Transverse colon (tissue), 4 donors: ENCODE results near the gene ALOX5AP. TPM values are rescaled to one million over a fixed set of nuclear protein-coding genes. Genes with fewer than 3 reads are reported as not detected.

Source experiments
- DNase-seq: peaks from one replicate; pipeline ENCODE4 v3.0.0-alpha.2; 2019
- H3K27ac ChIP-seq, 4 donors: fragments of 200-600 bp; sonication (generic); 2 replicates each; pipeline ENCODE4 v1.5.1; 2016 to 2018; ENCODE audit warnings: inconsistent platforms in 4 of 4
- H3K27me3 ChIP-seq: fragments of 200-600 bp; sonication (generic); 2 replicates; pipeline ENCODE4 v1.5.1; 2017; ENCODE audit warnings: inconsistent platforms
- H3K36me3 ChIP-seq, 4 donors: fragments of 200-600 bp; sonication (generic); 2 replicates each; pipeline ENCODE4 v1.5.1; 2017 to 2019; ENCODE audit warnings: inconsistent platforms in 4 of 4
- H3K4me1 ChIP-seq, 4 donors: fragments of 200-600 bp; sonication (generic); 2 replicates each; pipeline ENCODE4 v1.5.1; 2017 to 2020; ENCODE audit warnings: inconsistent platforms in 4 of 4
- H3K4me3 ChIP-seq, 4 donors: fragments of 200-600 bp; sonication (generic); 1 replicate in 1 of 4; 2 replicates in 3 of 4; pipeline versions ENCODE4 v1.5.1 to v1.6.1; 2017 to 2019; ENCODE audit warnings: inconsistent platforms in 4 of 4
- H3K9me3 ChIP-seq, 2 donors: fragments of 200-600 bp; sonication (generic); 2 replicates each; pipeline ENCODE4 v1.5.1; 2017 to 2019; ENCODE audit warnings: inconsistent platforms in 2 of 2
- EP300 ChIP-seq: sonication (generic); formaldehyde crosslinking; IDR thresholded peaks from one replicate; pipeline ENCODE4 v1.6.1; 2017; ENCODE audit warnings: antibody characterized with exemption, low read depth
- POLR2A ChIP-seq: fragments of 450-650 bp; IDR thresholded peaks from one replicate; pipeline ENCODE4 v1.6.1; 2016; ENCODE audit warnings: antibody characterized with exemption, mild to moderate bottlenecking, moderate library complexity
- POLR2AphosphoS5 ChIP-seq, 3 donors: sonication (generic); formaldehyde crosslinking; IDR thresholded peaks; one replicate each; pipeline ENCODE4 v1.6.1; 2016; ENCODE audit warnings: antibody characterized with exemption in 3 of 3
- WGBS, 2 donors: methylation state at CpG; one replicate each; pipeline ENCODE4 v1.1.5; 2018; ENCODE audit warnings: low coverage in 1 of 2; 5-methylcytosine and 5-hydroxymethylcytosine counted together
- in situ Hi-C, 4 donors: fragments of 200-750 bp; cut with MboI; loops; one replicate each; pipeline versions ENCODE4 v1.15.0 to v1.15.1; 2017; ENCODE audit warnings: low sequenced_read_pairs in 3 of 4, low pct_ligation_motif_present in 1 of 4, low pct_unique_long_range_greater_than_20kb in 1 of 4
- intact Hi-C: fragments of 100-400 bp; cut with DNase I; formaldehyde crosslinking; loops from one replicate; pipeline ENCODE4 v1.15.1; 2023; ENCODE audit warnings: low total_unique reads
- total RNA-seq, 4 donors: library from RNA; depleted of rRNA; stranded (reverse); fragments of >200 nt; gene quantifications; one replicate each; pipeline ENCODE4 v1.1.0, GENCODE V29; 2016
- TF ChIP-seq, protein P1 (sequence below), 5 experiments: fragments of 200-600 bp in 3 of 5; fragments of 450-650 bp in 2 of 5; sonication (generic) in 3 of 5; IDR thresholded peaks; 1 replicate in 2 of 5; 2 replicates in 3 of 5; pipeline ENCODE4 v1.5.1; 2016 to 2017; ENCODE audit warnings: antibody characterized with exemption in 5 of 5, inconsistent platforms in 3 of 5, mild to moderate bottlenecking in 2 of 5, moderate library complexity in 1 of 5

Gene ALOX5AP
- total RNA-seq, 4 donors from 2014 or later: 1.2 to 18.7 (median 14.1) TPM

DNA sequence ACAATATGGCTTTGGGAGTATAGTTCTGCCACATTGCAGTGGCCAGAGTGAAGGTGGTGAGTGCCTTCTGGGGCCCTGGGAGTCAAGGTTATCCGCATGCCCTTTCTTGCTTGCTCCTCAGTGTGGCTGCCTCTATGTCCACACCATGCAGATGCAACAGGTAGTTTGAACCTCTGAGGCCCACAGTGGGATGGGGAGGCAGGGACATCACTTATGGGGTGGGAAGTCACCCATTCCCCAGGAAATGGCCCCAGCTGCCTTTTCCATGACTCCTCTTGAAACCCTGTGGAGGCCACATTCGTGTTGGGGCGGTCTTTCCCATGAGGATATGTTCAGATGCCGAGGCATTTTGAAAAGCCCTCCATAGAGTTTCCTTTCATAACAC is 20.0 kb upstream of the ALOX5AP start:
- H3K4me3 ChIP-seq: no peak overlapping the region
- H3K4me1 ChIP-seq: no peaks in the 10 kb centered on the region
- H3K36me3 ChIP-seq: no peaks in the 10 kb centered on the region
- intact Hi-C loops (no loop called here), in situ Hi-C loops (no loop called here)
- H3K9me3 ChIP-seq: no peaks in the 10 kb centered on the region
- no peak for TF ChIP-seq POLR2AphosphoS5 (IDR thresholded peaks at IDR 0.05)
- TF ChIP-seq EP300: no peak
- no peak for TF ChIP-seq POLR2A
- TF ChIP-seq, protein P1, sequence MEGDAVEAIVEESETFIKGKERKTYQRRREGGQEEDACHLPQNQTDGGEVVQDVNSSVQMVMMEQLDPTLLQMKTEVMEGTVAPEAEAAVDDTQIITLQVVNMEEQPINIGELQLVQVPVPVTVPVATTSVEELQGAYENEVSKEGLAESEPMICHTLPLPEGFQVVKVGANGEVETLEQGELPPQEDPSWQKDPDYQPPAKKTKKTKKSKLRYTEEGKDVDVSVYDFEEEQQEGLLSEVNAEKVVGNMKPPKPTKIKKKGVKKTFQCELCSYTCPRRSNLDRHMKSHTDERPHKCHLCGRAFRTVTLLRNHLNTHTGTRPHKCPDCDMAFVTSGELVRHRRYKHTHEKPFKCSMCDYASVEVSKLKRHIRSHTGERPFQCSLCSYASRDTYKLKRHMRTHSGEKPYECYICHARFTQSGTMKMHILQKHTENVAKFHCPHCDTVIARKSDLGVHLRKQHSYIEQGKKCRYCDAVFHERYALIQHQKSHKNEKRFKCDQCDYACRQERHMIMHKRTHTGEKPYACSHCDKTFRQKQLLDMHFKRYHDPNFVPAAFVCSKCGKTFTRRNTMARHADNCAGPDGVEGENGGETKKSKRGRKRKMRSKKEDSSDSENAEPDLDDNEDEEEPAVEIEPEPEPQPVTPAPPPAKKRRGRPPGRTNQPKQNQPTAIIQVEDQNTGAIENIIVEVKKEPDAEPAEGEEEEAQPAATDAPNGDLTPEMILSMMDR (IDR thresholded peaks at IDR 0.05): no peak
- no peaks in the 10 kb centered on the region for H3K27me3 ChIP-seq
- 93% methylated on average over 4 of the region's 4 CpGs; no CpG with 5 or more reads in 1 of the 2 donors for WGBS, 2 donors
- DNase-seq: no peak
- H3K27ac ChIP-seq: no peak overlapping the region

DNA sequence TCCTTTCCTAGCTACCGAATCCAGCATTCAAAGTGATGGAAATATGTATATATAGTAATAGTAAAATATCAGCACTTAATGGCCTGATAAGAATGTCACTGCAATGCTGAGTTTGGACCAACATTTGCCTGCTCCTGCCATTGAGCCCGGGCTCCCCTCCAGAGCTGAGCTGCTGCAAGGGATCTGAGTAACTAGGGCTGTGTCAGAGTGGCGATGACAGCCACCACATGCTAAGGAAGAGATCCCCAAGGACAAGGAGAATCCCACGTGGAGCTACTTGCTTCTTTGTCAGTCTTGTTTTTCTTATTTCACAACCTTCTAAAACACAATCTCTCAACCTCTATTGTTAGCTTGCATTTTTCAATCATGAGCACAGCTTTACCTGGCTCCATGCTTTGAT is 19.5 kb upstream of the ALOX5AP start:
- intact Hi-C loops: no loop called here
- Histone ChIP-seq H3K9me3 (no peaks in the 10 kb centered on the region), H3K27ac (no peak overlapping the region), H3K4me3 (no peak overlapping the region), H3K27me3 (no peaks in the 10 kb centered on the region), H3K4me1 (no peaks in the 10 kb centered on the region), H3K36me3 (no peaks in the 10 kb centered on the region)
- WGBS, 2 donors: 80 to 85% methylated on average over 2 to 4 of the region's 4 CpGs
- TF ChIP-seq POLR2AphosphoS5 (IDR thresholded peaks at IDR 0.05) (no peak), EP300 (no peak), POLR2A (no peak)
- TF ChIP-seq, protein P1 (IDR thresholded peaks at IDR 0.05): no peak
- DNase-seq: no peak
- in situ Hi-C loops: no loop called here

DNA sequence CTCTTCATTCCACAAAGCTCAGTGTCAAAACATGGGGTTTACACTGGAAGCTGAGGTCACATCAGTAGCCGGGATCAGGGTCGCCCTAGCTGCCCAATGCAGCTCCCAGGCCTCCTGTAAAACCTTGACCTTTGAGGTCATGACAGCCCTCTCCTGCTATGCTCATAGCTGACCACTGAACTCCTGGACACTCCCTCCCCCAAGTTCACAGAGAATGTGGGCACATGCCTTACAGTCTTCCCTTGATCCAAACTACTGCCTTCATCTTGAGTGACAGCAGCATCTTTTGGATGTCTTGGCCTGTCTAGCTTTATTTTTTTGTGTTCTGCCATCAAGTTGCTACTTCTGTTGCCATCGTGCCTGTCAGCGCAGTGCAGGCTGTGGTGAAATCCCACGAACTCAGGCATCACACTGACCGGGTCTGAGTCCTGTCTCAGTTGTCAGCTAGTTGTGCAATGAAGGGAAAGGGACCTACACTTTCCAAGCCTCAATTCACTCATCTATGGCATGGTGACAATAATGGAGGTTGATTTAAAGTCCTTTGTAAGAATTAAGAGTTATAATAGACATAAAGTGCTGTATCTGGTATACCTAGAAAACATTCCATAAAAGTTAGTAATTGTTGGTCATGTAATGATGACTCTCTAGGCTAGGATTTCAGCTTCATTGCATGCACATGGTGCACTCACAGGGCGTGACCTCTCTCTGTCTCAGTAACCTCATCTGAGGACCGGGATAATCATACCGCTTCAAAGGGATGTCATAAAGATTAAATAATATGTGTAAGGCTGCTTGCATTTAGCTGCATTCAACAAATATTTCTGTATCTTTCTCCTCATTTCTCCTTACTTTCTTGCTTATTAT is 16.4 kb upstream of the ALOX5AP start:
- H3K27me3 ChIP-seq: no peaks in the 10 kb centered on the region
- no peak for DNase-seq
- in situ Hi-C loops (no loop called here), intact Hi-C loops (no loop called here)
- H3K36me3 ChIP-seq: no peaks in the 10 kb centered on the region
- H3K27ac ChIP-seq: no peak overlapping the region
- WGBS, 2 donors: 53 to 84% methylated on average over 2 to 9 of the region's 9 CpGs
- no peaks in the 10 kb centered on the region for H3K9me3 ChIP-seq
- H3K4me3 ChIP-seq: no peak overlapping the region
- no peaks in the 10 kb centered on the region for H3K4me1 ChIP-seq
- TF ChIP-seq POLR2A: no peak
- no peak for TF ChIP-seq POLR2AphosphoS5 (IDR thresholded peaks at IDR 0.05)
- TF ChIP-seq, protein P1 (IDR thresholded peaks at IDR 0.05): no peak
- no peak for TF ChIP-seq EP300

DNA sequence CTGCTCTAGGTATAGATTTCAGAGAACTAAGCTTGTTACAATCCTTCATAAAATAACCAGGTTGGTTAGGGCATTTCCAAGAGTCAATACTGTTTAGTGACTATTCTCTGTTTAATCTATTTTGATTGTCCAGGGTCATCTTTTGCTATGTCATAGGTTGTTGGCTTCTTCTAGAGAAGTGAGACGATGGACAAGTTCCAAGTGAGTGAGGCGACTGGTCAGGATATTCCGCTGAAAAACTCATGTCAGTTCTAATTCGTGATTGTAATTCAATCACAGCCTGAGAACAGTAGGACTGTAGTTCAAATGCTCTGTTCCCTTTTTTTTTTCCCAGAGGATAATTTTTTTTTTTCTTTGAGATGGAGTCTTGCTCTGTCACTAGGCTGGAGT is 15.8 kb upstream of the ALOX5AP start:
- 88 to 89% methylated on average over 4 of the region's 4 CpGs for WGBS, 2 donors
- no peak overlapping the region for H3K27ac ChIP-seq
- no peaks in the 10 kb centered on the region for H3K9me3 ChIP-seq
- no peak for DNase-seq
- in situ Hi-C loops (no loop called here), intact Hi-C loops (no loop called here)
- no peaks in the 10 kb centered on the region for H3K4me1 ChIP-seq
- H3K36me3 ChIP-seq: no peaks in the 10 kb centered on the region
- H3K27me3 ChIP-seq: no peaks in the 10 kb centered on the region
- no peak for TF ChIP-seq POLR2AphosphoS5 (IDR thresholded peaks at IDR 0.05)
- no peak overlapping the region for H3K4me3 ChIP-seq
